HG03066 (cell line): ENCODE measurements around the gene CYP46A1.

Experiments
- ATAC-seq: cut with Tn5 transposase; IDR thresholded peaks from one replicate; pipeline ENCODE4 v1.9.1; 2021; ENCODE audit warnings: low read depth; ENCODE audit not compliant: unreplicated experiment

Gene CYP46A1

GRCh38 chr14:99726538-99727095 lies 42.5 kb downstream of the CYP46A1 start:
- ATAC-seq: no peak

- ATAC-seq: no peak
Measured at GRCh38 chr14:99727096-99727870, 43.2 kb downstream of the CYP46A1 start.

- ATAC-seq: no peak
Measured at GRCh38 chr14:99728231-99728920, 44.3 kb downstream of the CYP46A1 start.

- no peak for ATAC-seq
Measured at GRCh38 chr14:99728981-99729451, 44.9 kb downstream of the CYP46A1 start.

- ATAC-seq: no peak
Measured at GRCh38 chr14:99729991-99730875, 46.1 kb downstream of the CYP46A1 start.

- ATAC-seq: no peak
Measured at GRCh38 chr14:99730876-99731546, 46.9 kb downstream of the CYP46A1 start.

GRCh38 chr14:99731547-99732435 lies 47.7 kb downstream of the CYP46A1 start:
- ATAC-seq: no peak

GRCh38 chr14:99732436-99733210 lies 48.5 kb downstream of the CYP46A1 start:
- no peak for ATAC-seq

GRCh38 chr14:99733211-99733539 lies 49.1 kb downstream of the CYP46A1 start:
- no peak for ATAC-seq

GRCh38 chr14:99733540-99734405 lies 49.7 kb downstream of the CYP46A1 start:
- ATAC-seq: no peak

GRCh38 chr14:99734406-99735051 lies 50.4 kb downstream of the CYP46A1 start:
- ATAC-seq: no peak

- ATAC-seq: no peak
Measured at GRCh38 chr14:99735189-99736135, 51.4 kb downstream of the CYP46A1 start.

- no peak for ATAC-seq
Measured at GRCh38 chr14:99736603-99737371, 52.7 kb downstream of the CYP46A1 start.

GRCh38 chr14:99737451-99737951 lies 53.4 kb downstream of the CYP46A1 start:
- ATAC-seq: no peak
